ENCODE measurements around the gene FXR1.

Gene FXR1

DNA sequence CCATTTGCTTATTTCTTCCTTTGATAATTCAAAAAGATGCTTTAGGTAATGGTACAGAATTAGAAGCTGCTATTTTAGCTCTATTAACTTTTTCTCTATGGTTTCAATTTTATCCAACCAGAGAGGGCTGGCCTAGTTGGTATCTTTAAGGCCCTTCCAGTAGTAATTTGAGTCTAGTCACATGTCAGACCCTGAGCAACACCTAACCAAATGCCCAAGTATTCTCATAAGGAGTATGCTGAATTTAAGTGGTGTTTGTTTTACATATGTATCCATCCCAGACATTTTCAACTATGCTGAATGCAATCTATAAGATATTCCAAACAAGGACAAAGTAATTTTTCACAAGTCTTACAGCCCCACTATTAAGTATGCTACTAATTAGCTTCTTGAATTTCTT is 67.5 kb downstream of the FXR1 start:
- TF ChIP-seq, protein P1, sequence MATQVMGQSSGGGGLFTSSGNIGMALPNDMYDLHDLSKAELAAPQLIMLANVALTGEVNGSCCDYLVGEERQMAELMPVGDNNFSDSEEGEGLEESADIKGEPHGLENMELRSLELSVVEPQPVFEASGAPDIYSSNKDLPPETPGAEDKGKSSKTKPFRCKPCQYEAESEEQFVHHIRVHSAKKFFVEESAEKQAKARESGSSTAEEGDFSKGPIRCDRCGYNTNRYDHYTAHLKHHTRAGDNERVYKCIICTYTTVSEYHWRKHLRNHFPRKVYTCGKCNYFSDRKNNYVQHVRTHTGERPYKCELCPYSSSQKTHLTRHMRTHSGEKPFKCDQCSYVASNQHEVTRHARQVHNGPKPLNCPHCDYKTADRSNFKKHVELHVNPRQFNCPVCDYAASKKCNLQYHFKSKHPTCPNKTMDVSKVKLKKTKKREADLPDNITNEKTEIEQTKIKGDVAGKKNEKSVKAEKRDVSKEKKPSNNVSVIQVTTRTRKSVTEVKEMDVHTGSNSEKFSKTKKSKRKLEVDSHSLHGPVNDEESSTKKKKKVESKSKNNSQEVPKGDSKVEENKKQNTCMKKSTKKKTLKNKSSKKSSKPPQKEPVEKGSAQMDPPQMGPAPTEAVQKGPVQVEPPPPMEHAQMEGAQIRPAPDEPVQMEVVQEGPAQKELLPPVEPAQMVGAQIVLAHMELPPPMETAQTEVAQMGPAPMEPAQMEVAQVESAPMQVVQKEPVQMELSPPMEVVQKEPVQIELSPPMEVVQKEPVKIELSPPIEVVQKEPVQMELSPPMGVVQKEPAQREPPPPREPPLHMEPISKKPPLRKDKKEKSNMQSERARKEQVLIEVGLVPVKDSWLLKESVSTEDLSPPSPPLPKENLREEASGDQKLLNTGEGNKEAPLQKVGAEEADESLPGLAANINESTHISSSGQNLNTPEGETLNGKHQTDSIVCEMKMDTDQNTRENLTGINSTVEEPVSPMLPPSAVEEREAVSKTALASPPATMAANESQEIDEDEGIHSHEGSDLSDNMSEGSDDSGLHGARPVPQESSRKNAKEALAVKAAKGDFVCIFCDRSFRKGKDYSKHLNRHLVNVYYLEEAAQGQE (IDR thresholded peaks at IDR 0.05; ENCODE audit: insufficient read depth in 1 of 2, low read depth in 2 of 2, low read length in 2 of 2) = no peak
- TF ChIP-seq POLR2AphosphoS5 (IDR thresholded peaks at IDR 0.05; ENCODE audit: low read depth, low read length) = no peak
- no peak for TF ChIP-seq TAF1 (IDR thresholded peaks at IDR 0.05; ENCODE audit: borderline replicate concordance, insufficient read depth, low read length)
- TF ChIP-seq SIN3A (IDR thresholded peaks at IDR 0.05; ENCODE audit: borderline replicate concordance, insufficient read depth, low read length) = no peak
- TF ChIP-seq FOXP2 (optimal IDR thresholded peaks at IDR 0.05; ENCODE audit: borderline replicate concordance, extremely low read depth, extremely low read length, insufficient read depth) = no peak

DNA sequence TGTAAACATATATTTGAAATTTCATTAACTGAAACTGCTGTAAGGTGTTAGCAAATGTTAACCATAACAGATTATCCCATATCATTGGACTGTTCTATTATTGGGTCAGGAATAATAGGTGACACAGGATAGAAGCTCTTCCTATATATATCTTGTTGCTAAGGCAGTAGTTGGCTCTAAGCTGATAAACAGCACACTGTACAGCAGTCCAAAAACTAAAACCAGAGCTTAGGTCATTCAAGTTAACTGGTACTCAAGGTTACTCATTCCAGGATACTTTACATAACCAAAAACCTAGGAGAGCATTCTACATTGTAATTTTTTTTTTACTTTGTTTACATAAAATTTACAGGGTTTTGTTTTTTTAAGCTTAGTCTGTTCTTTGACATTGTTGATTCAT is 68.1 kb downstream of the FXR1 start:
- no peak for TF ChIP-seq POLR2AphosphoS5 (IDR thresholded peaks at IDR 0.05; ENCODE audit: low read depth, low read length)
- TF ChIP-seq, protein P1 (IDR thresholded peaks at IDR 0.05; ENCODE audit: insufficient read depth in 1 of 2, low read depth in 2 of 2, low read length in 2 of 2) = no peak
- TF ChIP-seq FOXP2 (optimal IDR thresholded peaks at IDR 0.05; ENCODE audit: borderline replicate concordance, extremely low read depth, extremely low read length, insufficient read depth) = no peak

DNA sequence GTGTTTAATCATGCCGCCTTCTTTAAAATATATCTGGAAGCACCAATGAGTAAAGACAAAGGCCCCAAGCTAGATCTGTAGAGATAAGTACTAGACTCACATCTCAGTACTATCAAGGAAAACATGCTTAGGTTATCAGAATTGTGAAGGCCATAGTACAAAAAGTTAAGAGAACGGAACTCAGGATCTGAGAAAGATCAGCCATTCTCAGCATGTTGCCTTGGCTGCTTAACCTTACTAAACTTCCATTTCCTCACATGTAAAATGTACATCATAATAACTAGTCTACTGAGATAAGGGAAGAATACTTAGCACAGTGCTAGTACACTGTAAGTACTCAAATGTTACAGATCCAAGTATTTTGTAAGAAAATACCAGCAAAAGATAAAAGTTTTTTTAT is 69.4 kb downstream of the FXR1 start:
- no peak for TF ChIP-seq POLR2AphosphoS5 (IDR thresholded peaks at IDR 0.05; ENCODE audit: low read depth, low read length)
- TF ChIP-seq FOXP2 (optimal IDR thresholded peaks at IDR 0.05; ENCODE audit: borderline replicate concordance, extremely low read depth, extremely low read length, insufficient read depth) = no peak
- TF ChIP-seq TAF1 (IDR thresholded peaks at IDR 0.05; ENCODE audit: borderline replicate concordance, insufficient read depth, low read length) = no peak
- no peak for TF ChIP-seq SIN3A (IDR thresholded peaks at IDR 0.05; ENCODE audit: borderline replicate concordance, insufficient read depth, low read length)
- TF ChIP-seq, protein P1 (IDR thresholded peaks at IDR 0.05; ENCODE audit: insufficient read depth in 1 of 2, low read depth in 2 of 2, low read length in 2 of 2) = no peak

DNA sequence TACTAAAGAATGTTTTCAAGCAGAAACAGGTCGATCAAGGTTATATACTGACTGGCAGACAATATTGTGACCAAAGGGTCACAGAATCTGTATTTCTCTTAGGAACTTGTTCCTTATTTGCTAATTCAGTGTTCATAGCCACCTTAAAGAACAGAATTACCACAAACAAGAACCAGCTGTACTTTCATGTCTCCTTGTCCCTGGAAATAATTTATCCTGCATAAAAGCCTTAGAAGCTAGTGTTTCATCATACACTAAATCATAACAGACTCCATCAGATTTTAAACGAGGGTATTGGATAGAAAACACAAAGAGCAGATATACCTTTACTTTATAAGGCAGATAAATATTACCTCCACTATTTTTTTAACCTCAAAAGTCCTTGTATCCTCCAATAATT is 70.7 kb downstream of the FXR1 start:
- no peak for TF ChIP-seq POLR2AphosphoS5 (IDR thresholded peaks at IDR 0.05; ENCODE audit: low read depth, low read length)
- TF ChIP-seq, protein P1 (IDR thresholded peaks at IDR 0.05; ENCODE audit: insufficient read depth in 1 of 2, low read depth in 2 of 2, low read length in 2 of 2) = no peak
- TF ChIP-seq FOXP2 (optimal IDR thresholded peaks at IDR 0.05; ENCODE audit: borderline replicate concordance, extremely low read depth, extremely low read length, insufficient read depth) = no peak

DNA sequence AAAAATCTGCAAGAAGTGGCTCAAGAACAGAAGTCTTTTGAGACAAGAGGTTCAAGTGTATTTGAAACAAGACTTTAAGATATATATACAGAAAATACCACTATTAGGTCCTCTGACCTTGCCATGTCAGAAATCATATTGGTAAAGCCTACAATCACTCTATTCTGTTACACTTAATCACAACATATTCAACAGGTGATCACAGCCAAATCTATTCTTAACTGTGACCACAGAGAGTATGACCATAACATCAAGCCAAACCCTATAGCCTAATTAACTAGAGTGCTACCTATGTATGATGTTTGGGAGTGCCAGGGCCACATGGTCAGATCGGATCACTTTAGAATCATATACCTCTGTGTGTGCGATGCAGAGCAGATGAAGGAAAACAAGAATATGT is 74.9 kb downstream of the FXR1 start:
- TF ChIP-seq, protein P1 (IDR thresholded peaks at IDR 0.05; ENCODE audit: insufficient read depth in 1 of 2, low read depth in 2 of 2, low read length in 2 of 2) = no peak
- no peak for TF ChIP-seq SIN3A (IDR thresholded peaks at IDR 0.05; ENCODE audit: borderline replicate concordance, insufficient read depth, low read length)
- TF ChIP-seq FOXP2 (optimal IDR thresholded peaks at IDR 0.05; ENCODE audit: borderline replicate concordance, extremely low read depth, extremely low read length, insufficient read depth) = no peak
- TF ChIP-seq TAF1 (IDR thresholded peaks at IDR 0.05; ENCODE audit: borderline replicate concordance, insufficient read depth, low read length) = no peak
- TF ChIP-seq POLR2AphosphoS5 (IDR thresholded peaks at IDR 0.05; ENCODE audit: low read depth, low read length) = no peak
